Suprapubic skin (tissue), 4 donors: ENCODE measurements around the gene FAM234A.

ENCODE experiments used
- CTCF ChIP-seq, 2 donors: fragments of 200-600 bp in 1 of 2; fragments of 450-650 bp in 1 of 2; sonication (generic) in 1 of 2; IDR thresholded peaks; one replicate each; pipeline ENCODE4 v1.5.1; 2016 to 2019; ENCODE audit warnings: antibody characterized with exemption in 2 of 2, mild to moderate bottlenecking in 1 of 2, moderate library complexity in 1 of 2
- EP300 ChIP-seq: sonication (generic); formaldehyde crosslinking; IDR thresholded peaks from one replicate; pipeline ENCODE4 v1.6.1; 2017; ENCODE audit warnings: antibody characterized with exemption
- POLR2A ChIP-seq, 2 donors: fragments of 450-650 bp; IDR thresholded peaks; one replicate each; pipeline ENCODE4 v1.6.1; 2017; ENCODE audit warnings: antibody characterized with exemption in 2 of 2, mild to moderate bottlenecking in 2 of 2, moderate library complexity in 2 of 2
- POLR2AphosphoS5 ChIP-seq, 3 donors: sonication (generic); formaldehyde crosslinking; IDR thresholded peaks; one replicate each; pipeline ENCODE4 v1.6.1; 2017; ENCODE audit warnings: antibody characterized with exemption in 3 of 3

GRCh38 chr16:240559-240958, 5.9 kb downstream of the FAM234A start:
- no peak for TF ChIP-seq CTCF (IDR thresholded peaks at IDR 0.05)
- no peak for TF ChIP-seq POLR2A (IDR thresholded peaks at IDR 0.05)
- no peak for TF ChIP-seq POLR2AphosphoS5 (IDR thresholded peaks at IDR 0.05)
- no peak for TF ChIP-seq EP300
